Gastroesophageal sphincter (tissue), 4 donors: Measurements from ENCODE around the gene S1PR2. TPM values are rescaled to one million over a fixed set of nuclear protein-coding genes. Genes with fewer than 3 reads are reported as not detected.

ENCODE experiments used
- ATAC-seq: fragments of 150-250 bp; one replicate; pipeline ENCODE4 v1.9.1; 2016; ENCODE audit warnings: mild to moderate bottlenecking, moderate library complexity
- H3K27ac ChIP-seq, 4 donors: fragments of 200-600 bp; sonication (generic) in 3 of 4; 1 replicate in 3 of 4; 2 replicates in 1 of 4; pipeline ENCODE4 v1.5.1; 2016 to 2019
- H3K27me3 ChIP-seq: fragments of 200-600 bp; sonication (generic); one replicate; pipeline ENCODE4 v1.5.1; 2019
- H3K36me3 ChIP-seq, 2 donors: fragments of 200-600 bp; sonication (generic); one replicate each; pipeline ENCODE4 v1.5.1; 2019; ENCODE audit warnings: control low read depth in 1 of 2
- H3K4me1 ChIP-seq, 3 donors: fragments of 200-600 bp; sonication (generic); 1 replicate in 2 of 3; 2 replicates in 1 of 3; pipeline ENCODE4 v1.5.1; 2016 to 2019; ENCODE audit warnings: control low read depth in 2 of 3
- H3K4me3 ChIP-seq, 2 donors: fragments of 200-600 bp; sonication (generic); one replicate each; pipeline ENCODE4 v1.5.1; 2019; ENCODE audit warnings: mild to moderate bottlenecking in 1 of 2, moderate library complexity in 1 of 2
- H3K9me3 ChIP-seq, 3 donors: fragments of 200-600 bp; sonication (generic); one replicate each; pipeline ENCODE4 v1.5.1; 2017 to 2019; ENCODE audit warnings: control low read depth in 2 of 3
- EP300 ChIP-seq: sonication (generic); formaldehyde crosslinking; IDR thresholded peaks from one replicate; pipeline ENCODE4 v1.6.1; 2017; ENCODE audit warnings: antibody characterized with exemption, mild to moderate bottlenecking
- POLR2A ChIP-seq, 2 donors: fragments of 450-650 bp; IDR thresholded peaks; one replicate each; pipeline ENCODE4 v1.6.1; 2017; ENCODE audit warnings: antibody characterized with exemption in 2 of 2, mild to moderate bottlenecking in 2 of 2, moderate library complexity in 1 of 2
- POLR2AphosphoS5 ChIP-seq: sonication (generic); formaldehyde crosslinking; IDR thresholded peaks from one replicate; pipeline ENCODE4 v1.6.1; 2017; ENCODE audit warnings: antibody characterized with exemption
- whole genome bisulfite sequencing, 2 donors: methylation state at CpG; one replicate each; pipeline ENCODE4 v1.1.5; 2018; ENCODE audit warnings: low coverage in 1 of 2; 5-methylcytosine and 5-hydroxymethylcytosine counted together
- total RNA-seq, 4 donors: library from RNA; depleted of rRNA; stranded (reverse); fragments of >200 nt; gene quantifications; one replicate each; pipeline ENCODE4 v1.1.0, GENCODE V29; 2016
- TF ChIP-seq, protein P1 (sequence below), 4 experiments: fragments of 200-600 bp in 2 of 4; fragments of 450-650 bp in 2 of 4; sonication (generic) in 1 of 4; IDR thresholded peaks; one replicate each; pipeline ENCODE4 v1.5.1; 2017 to 2019; ENCODE audit warnings: antibody characterized with exemption in 4 of 4, mild to moderate bottlenecking in 2 of 4, moderate library complexity in 2 of 4

S1PR2 gene
- total RNA-seq, 4 donors from 2014 or later: 7.5 to 24.5 (median 16.7) TPM

DNA sequence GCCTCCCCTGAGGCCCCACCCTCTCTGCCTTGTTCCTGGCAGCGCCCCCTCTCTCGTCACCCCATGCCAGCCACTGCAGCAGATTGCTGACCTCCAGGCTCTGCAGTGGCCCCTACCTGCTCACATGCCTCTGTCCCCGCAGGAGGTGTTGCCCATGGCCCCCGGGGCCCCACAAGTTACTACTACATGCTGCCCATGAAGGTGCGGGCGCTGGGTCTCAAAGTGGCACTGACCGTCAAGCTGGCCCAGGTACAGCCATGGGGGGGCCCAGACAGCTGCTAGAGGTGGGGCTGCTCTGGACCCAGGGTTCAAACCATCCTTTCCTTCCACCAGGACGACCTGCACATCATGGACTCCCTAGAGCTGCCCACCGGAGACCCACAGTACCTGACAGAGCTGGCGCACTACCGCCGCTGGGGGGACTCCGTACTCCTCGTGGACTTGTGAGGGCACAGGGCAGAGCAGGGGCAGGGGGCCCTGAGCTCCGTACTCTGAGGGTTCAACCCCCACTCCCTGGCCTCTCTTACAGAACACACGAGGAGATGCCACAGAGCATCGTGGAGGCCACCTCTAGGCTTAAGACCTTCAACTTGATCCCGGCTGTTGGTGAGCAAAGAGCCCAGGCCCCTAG is 27.1 kb upstream of the S1PR2 start:
- WGBS, 2 donors: no CpG with 5 or more reads among the region's 18 CpGs
- peaks cover 0 to 67% of the 10 kb centered on the region in 2 donors for H3K36me3 ChIP-seq
- no peak overlapping the region for H3K27ac ChIP-seq
- H3K27me3 ChIP-seq: no peaks in the 10 kb centered on the region
- no peaks in the 10 kb centered on the region for H3K9me3 ChIP-seq
- TF ChIP-seq, protein P1, sequence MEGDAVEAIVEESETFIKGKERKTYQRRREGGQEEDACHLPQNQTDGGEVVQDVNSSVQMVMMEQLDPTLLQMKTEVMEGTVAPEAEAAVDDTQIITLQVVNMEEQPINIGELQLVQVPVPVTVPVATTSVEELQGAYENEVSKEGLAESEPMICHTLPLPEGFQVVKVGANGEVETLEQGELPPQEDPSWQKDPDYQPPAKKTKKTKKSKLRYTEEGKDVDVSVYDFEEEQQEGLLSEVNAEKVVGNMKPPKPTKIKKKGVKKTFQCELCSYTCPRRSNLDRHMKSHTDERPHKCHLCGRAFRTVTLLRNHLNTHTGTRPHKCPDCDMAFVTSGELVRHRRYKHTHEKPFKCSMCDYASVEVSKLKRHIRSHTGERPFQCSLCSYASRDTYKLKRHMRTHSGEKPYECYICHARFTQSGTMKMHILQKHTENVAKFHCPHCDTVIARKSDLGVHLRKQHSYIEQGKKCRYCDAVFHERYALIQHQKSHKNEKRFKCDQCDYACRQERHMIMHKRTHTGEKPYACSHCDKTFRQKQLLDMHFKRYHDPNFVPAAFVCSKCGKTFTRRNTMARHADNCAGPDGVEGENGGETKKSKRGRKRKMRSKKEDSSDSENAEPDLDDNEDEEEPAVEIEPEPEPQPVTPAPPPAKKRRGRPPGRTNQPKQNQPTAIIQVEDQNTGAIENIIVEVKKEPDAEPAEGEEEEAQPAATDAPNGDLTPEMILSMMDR (IDR thresholded peaks at IDR 0.05): no peak
- TF ChIP-seq POLR2AphosphoS5: no peak
- TF ChIP-seq POLR2A (IDR thresholded peaks at IDR 0.05): no peak
- TF ChIP-seq EP300: no peak
- H3K4me1 ChIP-seq: peaks cover 0 to 14% (median 3%) of the 10 kb centered on the region in 3 donors
- no peak for ATAC-seq
- H3K4me3 ChIP-seq: no peak overlapping the region

DNA sequence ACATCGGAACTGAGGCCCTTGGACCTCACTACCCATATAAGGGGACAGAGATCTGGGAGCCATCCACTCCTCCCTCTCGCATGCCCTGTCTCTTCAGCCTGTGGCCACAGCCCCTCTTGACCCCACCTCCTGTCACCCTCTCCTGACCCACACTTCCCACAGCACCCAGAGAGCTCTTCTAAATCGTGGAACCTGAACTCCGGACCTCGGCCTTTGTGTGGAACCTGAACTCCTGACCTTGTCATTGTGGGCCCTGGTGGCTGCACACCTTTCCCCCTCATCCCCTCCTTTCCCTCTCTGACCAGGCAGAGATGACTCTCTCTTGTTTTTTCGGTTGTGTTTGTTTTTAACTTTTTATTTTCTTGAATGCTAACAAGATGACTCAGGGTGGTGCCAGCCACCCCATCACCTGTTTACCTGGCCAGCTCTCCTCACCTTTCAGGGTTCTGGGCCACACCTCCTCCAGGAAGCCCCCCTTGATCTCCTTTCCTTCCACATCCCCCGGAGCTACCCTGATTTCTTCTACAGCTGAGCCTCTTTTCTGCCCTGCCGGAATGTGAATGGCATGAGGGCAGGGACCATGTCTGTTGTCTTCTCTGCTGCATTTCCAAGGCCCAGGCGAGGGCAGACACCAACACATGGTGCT is 26.0 kb upstream of the S1PR2 start:
- WGBS, 2 donors: 71 to 76% methylated on average over 5 to 8 of the region's 9 CpGs
- Histone ChIP-seq H3K4me1 (peaks cover 0 to 24% (median 9%) of the 10 kb centered on the region in 3 donors), H3K27me3 (no peaks in the 10 kb centered on the region), H3K27ac (no peak overlapping the region), H3K9me3 (no peaks in the 10 kb centered on the region), H3K36me3 (peaks cover 0 to 67% of the 10 kb centered on the region in 2 donors), H3K4me3 (no peak overlapping the region)
- no peak for ATAC-seq
- no peak for TF ChIP-seq POLR2A (IDR thresholded peaks at IDR 0.05)
- TF ChIP-seq, protein P1 (IDR thresholded peaks at IDR 0.05): no peak
- TF ChIP-seq POLR2AphosphoS5: no peak
- no peak for TF ChIP-seq EP300

DNA sequence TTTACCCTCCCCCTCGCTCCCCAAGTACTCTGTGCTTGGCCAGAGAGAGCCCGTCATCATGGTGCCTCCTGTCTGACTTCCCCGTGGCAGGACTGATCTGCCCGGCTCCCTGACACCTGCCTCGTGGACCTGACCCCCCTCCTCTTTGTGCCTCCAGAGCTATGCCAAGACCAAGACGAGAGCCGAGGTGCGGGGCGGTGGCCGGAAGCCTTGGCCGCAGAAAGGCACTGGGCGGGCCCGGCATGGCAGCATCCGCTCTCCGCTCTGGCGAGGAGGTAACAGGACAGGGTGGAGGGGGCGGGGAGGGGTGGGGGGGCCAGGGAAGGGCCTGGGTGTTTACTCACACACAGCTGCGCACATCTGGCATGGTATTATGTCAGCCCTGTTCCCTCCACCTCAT is 25.4 kb upstream of the S1PR2 start:
- 56% methylated on average over 2 of the region's 18 CpGs; no CpG with 5 or more reads in 1 of the 2 donors for WGBS, 2 donors
- Histone ChIP-seq H3K4me3 (no peak overlapping the region), H3K9me3 (no peaks in the 10 kb centered on the region), H3K36me3 (peaks cover 0 to 67% of the 10 kb centered on the region in 2 donors), H3K27me3 (no peaks in the 10 kb centered on the region), H3K4me1 (peaks cover 0 to 24% (median 9%) of the 10 kb centered on the region in 3 donors), H3K27ac (no peak overlapping the region)
- no peak for ATAC-seq
- TF ChIP-seq, protein P1 (IDR thresholded peaks at IDR 0.05): no peak

DNA sequence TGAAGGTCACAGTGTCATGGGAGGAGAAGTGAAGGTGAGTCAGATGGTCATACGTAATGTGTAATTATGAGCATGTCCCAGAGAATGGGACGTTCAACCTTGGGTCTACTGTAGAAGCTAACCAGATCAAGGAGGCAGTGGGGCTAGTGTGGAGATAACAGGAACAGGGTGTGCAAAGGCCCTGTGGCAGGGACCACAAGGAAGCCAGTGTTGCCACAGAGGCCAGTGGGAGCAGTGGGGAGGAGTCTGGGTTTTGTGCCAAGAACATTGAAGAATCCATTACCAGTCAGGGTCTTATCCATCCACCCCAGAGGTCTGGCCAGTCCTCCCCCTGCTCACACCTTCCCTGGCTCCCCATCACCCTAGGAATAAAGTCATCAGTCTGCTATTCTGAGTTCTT is 24.2 kb upstream of the S1PR2 start:
- no peak for ATAC-seq
- H3K4me3 ChIP-seq: no peak overlapping the region
- H3K4me1 ChIP-seq: peaks cover 0 to 35% (median 9%) of the 10 kb centered on the region in 3 donors
- no peaks in the 10 kb centered on the region for H3K27me3 ChIP-seq
- 85% methylated on average over 2 of the region's 2 CpGs; no CpG with 5 or more reads in 1 of the 2 donors for WGBS, 2 donors
- no peak overlapping the region for H3K27ac ChIP-seq
- TF ChIP-seq POLR2A (IDR thresholded peaks at IDR 0.05) (no peak), EP300 (no peak), POLR2AphosphoS5 (no peak)
- TF ChIP-seq, protein P1 (IDR thresholded peaks at IDR 0.05): no peak
- H3K9me3 ChIP-seq: no peaks in the 10 kb centered on the region
- H3K36me3 ChIP-seq: peaks cover 0 to 67% of the 10 kb centered on the region in 2 donors

DNA sequence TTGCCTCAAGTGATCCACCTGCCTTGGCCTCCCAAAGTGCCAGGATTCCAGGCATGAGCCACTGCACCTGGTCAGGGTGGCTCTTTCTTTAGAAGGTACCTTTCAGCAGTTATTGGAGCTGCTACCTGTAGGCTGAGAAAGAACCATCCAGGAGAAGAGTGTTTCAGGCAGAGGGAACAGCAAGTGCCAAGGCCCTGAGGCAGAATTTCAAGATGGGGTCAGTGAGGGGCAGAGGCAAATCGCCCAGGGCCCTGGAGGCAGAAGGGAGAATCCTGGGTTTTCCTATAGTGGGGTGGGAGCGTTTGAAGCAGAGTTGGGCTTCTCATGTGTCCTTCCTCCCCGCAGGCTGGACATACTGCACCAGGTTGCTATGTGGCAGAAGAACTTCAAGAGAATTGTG is 23.1 kb upstream of the S1PR2 start:
- H3K27me3 ChIP-seq: no peaks in the 10 kb centered on the region
- H3K4me1 ChIP-seq: peaks cover 0 to 41% (median 8%) of the 10 kb centered on the region in 3 donors
- no peaks in the 10 kb centered on the region for H3K9me3 ChIP-seq
- no peak overlapping the region for H3K4me3 ChIP-seq
- no peak overlapping the region for H3K27ac ChIP-seq
- H3K36me3 ChIP-seq: peaks cover 0 to 56% of the 10 kb centered on the region in 2 donors
- no peak for ATAC-seq
- TF ChIP-seq, protein P1 (IDR thresholded peaks at IDR 0.05): no peak
- no peak for TF ChIP-seq EP300
- TF ChIP-seq POLR2A (IDR thresholded peaks at IDR 0.05): no peak
- TF ChIP-seq POLR2AphosphoS5: no peak
- WGBS, 2 donors: 79% methylated on average over 2 of the region's 3 CpGs; no CpG with 5 or more reads in 1 of the 2 donors
